Thymus (tissue), 11 donors: Measurements from ENCODE around the gene OCRL. TPM values are rescaled to one million over a fixed set of nuclear protein-coding genes. Genes with fewer than 3 reads are reported as not detected.

Source experiments
- DNase-seq, 9 donors: peaks; one replicate each; pipeline ENCODE4 v3.0.0-alpha.2; 2013; ENCODE audit warnings: low spot score in 9 of 9, low read depth in 6 of 9, missing footprints in 1 of 9
- H3K27ac ChIP-seq, 2 donors: one replicate each; pipeline ENCODE4 v1.5.1; 2013; ENCODE audit warnings: control low read depth in 1 of 2, low read depth in 1 of 2, low read length in 1 of 2, mild to moderate bottlenecking in 1 of 2, moderate library complexity in 1 of 2
- H3K27me3 ChIP-seq, 2 donors: one replicate each; pipeline ENCODE4 v1.5.1; 2013; ENCODE audit warnings: low read length in 1 of 2; ENCODE audit not compliant: control insufficient read depth in 2 of 2, insufficient read depth in 1 of 2
- H3K36me3 ChIP-seq, 2 donors: one replicate each; pipeline ENCODE4 v1.5.1; 2013; ENCODE audit warnings: low read length in 1 of 2, mild to moderate bottlenecking in 1 of 2, moderate library complexity in 1 of 2; ENCODE audit not compliant: control insufficient read depth in 2 of 2, insufficient read depth in 2 of 2
- H3K4me1 ChIP-seq, 2 donors: one replicate each; pipeline ENCODE4 v1.5.1; 2013; ENCODE audit warnings: low read length in 2 of 2; ENCODE audit not compliant: control insufficient read depth in 2 of 2, insufficient read depth in 2 of 2
- H3K4me3 ChIP-seq, 2 donors: one replicate each; pipeline ENCODE4 v1.5.1; 2013; ENCODE audit warnings: low read length in 2 of 2, control low read depth in 1 of 2, mild to moderate bottlenecking in 1 of 2
- H3K9me3 ChIP-seq, 2 donors: one replicate each; pipeline ENCODE4 v1.5.1; 2013; ENCODE audit warnings: low read length in 1 of 2, mild to moderate bottlenecking in 1 of 2; ENCODE audit not compliant: control insufficient read depth in 2 of 2, insufficient read depth in 1 of 2
- WGBS: extraction: QIAGEN DNeasy Blood & Tissue Kit; methylation state at CpG from one replicate; pipeline ENCODE4 v1.1.7; 2013; 5-methylcytosine and 5-hydroxymethylcytosine counted together
- polyA plus RNA-seq: library from polyadenylated mRNA; stranded (reverse); fragments of 200-250 nt; gene quantifications from one replicate; pipeline ENCODE4 v1.2.3, GENCODE V29; 2013
- total RNA-seq: library from RNA; stranded (reverse); fragments of 120-200 nt; gene quantifications from one replicate; pipeline ENCODE4 v1.2.4, GENCODE V29; 2013
- donor health status: healthy.

The OCRL gene
- total and polyA plus RNA-seq, 2 donors, result 3.5 to 8.2 TPM

DNA sequence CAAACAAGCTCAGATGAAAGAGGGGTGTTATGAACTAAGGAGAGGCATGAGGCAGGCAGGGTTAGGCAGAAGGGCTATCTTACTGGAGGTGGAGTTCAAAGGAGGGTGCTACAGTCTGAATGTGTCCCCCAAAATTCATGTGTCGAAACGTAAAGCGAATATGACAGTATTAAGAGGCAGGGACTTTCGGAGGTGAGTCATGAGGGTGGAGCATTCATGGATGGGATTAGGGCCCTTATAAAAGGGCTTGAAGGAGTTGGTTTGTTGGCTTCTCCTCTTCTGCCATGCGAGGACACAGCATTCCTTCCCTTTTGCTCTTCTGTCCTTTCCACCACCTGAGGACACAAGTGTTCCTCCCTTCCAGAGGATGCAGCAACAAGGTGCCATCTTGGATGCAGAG lies 91.8 kb downstream of the OCRL start:
- DNase-seq, result no peak
- Histone ChIP-seq H3K27ac (no peak overlapping the region), H3K27me3 (no peaks in the 10 kb centered on the region), H3K4me3 (no peak overlapping the region), H3K9me3 (no peaks in the 10 kb centered on the region), H3K4me1 (peaks cover 0 to 6% of the 10 kb centered on the region in 2 donors), H3K36me3 (no peaks in the 10 kb centered on the region)
- 96% methylated on average over 5 of the region's 5 CpGs for WGBS

- Histone ChIP-seq H3K27ac (no peak overlapping the region), H3K4me1 (peaks cover 0 to 9% of the 10 kb centered on the region in 2 donors), H3K4me3 (no peak overlapping the region), H3K27me3 (no peaks in the 10 kb centered on the region), H3K9me3 (no peaks in the 10 kb centered on the region), H3K36me3 (no peaks in the 10 kb centered on the region)
- DNase-seq, result no peak
- 96% methylated on average over 7 of the region's 7 CpGs for WGBS
Observed at GRCh38 chrX:129632443-129632842, 92.4 kb downstream of the OCRL start.

GRCh38 chrX:129634541-129634940 lies 94.5 kb downstream of the OCRL start:
- Histone ChIP-seq H3K27me3 (no peaks in the 10 kb centered on the region), H3K4me1 (peaks cover 0 to 15% of the 10 kb centered on the region in 2 donors), H3K36me3 (no peaks in the 10 kb centered on the region), H3K27ac (no peak overlapping the region), H3K4me3 (no peak overlapping the region), H3K9me3 (no peaks in the 10 kb centered on the region)
- no peak for DNase-seq
- WGBS, result 93% methylated on average over 7 of the region's 7 CpGs

- peaks cover 0 to 15% of the 10 kb centered on the region in 2 donors for H3K4me1 ChIP-seq
- DNase-seq, result no peak
- H3K27ac ChIP-seq, result no peak overlapping the region
- H3K4me3 ChIP-seq, result no peak overlapping the region
- 94% methylated on average over 8 of the region's 8 CpGs for WGBS
- no peaks in the 10 kb centered on the region for H3K36me3 ChIP-seq
- H3K27me3 ChIP-seq, result no peaks in the 10 kb centered on the region
- H3K9me3 ChIP-seq, result peaks cover 0 to 2% of the 10 kb centered on the region in 2 donors
Observed at GRCh38 chrX:129636175-129636681, 96.2 kb downstream of the OCRL start.

DNA sequence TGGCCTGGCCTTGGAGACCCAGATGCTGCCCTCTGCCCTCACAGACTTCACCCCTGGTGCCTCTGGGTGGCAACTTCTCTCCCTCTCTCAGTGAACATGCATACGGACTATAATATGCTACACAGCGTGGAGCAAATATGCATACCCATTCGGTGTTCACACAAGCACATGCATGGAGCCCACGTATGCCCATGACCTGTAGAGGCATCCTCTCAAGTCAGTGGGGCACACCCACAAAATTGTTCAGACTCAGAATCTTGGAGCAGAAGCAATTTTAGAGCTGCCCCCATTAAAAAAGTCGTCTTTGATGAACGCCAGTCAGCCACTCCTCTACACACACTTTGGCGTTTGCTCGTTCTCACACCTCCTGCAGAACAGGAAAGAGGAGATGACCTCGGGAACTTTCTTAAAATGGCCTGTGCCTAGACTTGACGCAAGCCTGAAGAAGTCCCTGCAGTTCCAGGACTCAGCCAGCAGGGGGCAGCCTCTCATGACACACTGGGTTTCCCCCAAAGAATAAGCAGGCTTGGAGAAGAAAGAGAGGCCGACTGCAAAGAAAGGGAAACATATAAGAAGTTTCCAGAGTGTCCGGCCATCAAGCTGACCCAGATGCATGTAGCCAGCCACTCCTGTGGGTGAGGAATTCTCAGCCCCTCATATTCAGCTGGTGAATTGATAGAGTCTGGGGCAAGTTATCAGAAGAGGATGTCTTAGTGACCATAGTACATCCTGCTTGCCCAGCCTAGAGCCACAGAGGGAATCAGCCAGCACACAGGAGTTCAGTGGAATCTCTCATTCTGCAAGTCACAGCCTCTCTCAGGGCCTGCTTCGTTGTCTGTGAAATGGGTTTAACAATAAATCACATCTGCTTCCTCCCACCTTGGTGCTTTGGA lies 97.4 kb downstream of the OCRL start:
- peaks cover 0 to 15% of the 10 kb centered on the region in 2 donors for H3K4me1 ChIP-seq

GRCh38 chrX:129638917-129639316 lies 98.9 kb downstream of the OCRL start:
- H3K4me3 ChIP-seq, result no peak overlapping the region
- DNase-seq, result no peak
- H3K4me1 ChIP-seq, result peaks cover 0 to 15% of the 10 kb centered on the region in 2 donors
- no peaks in the 10 kb centered on the region for H3K27me3 ChIP-seq
- 98% methylated on average over 8 of the region's 8 CpGs for WGBS
- peaks cover 0 to 4% of the 10 kb centered on the region in 2 donors for H3K9me3 ChIP-seq
- H3K36me3 ChIP-seq, result no peaks in the 10 kb centered on the region
- H3K27ac ChIP-seq, result no peak overlapping the region

More for the DNA sequence above, 97.4 kb downstream of the OCRL start:
- DNase-seq, result peak; percentile 33 to 82 (median 57)
- Histone ChIP-seq H3K4me3 (no peak overlapping the region), H3K9me3 (peaks cover 0 to 4% of the 10 kb centered on the region in 2 donors), H3K36me3 (no peaks in the 10 kb centered on the region), H3K27me3 (no peaks in the 10 kb centered on the region), H3K27ac (no peak overlapping the region)
- WGBS, result 34% methylated on average over 13 of the region's 13 CpGs

DNA sequence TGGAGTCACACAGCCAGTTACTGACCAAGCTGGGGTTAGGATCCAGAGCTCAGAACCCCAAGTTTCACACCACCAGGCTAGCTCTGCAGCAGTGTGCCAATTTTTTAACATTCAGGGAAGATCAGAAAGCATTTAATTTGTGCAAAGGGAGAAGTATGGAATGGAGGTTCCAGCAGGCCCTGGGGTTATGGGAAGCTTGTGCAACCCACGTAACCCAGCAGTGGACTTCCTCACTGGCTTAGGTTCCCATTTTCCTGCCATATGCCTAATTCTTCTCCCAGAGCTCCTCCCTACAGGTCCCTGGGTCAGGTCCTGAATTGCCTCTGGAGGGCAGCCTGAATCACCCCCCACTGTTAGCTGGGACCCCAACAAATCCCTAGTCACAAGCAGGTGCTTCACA lies 100.7 kb downstream of the OCRL start:
- Histone ChIP-seq H3K9me3 (peaks cover 0 to 4% of the 10 kb centered on the region in 2 donors), H3K27me3 (no peaks in the 10 kb centered on the region), H3K4me3 (no peak overlapping the region), H3K27ac (no peak overlapping the region), H3K4me1 (peaks cover 0 to 9% of the 10 kb centered on the region in 2 donors), H3K36me3 (no peaks in the 10 kb centered on the region)
- WGBS, result 100% methylated on average over 1 of the region's 1 CpG
- no peak for DNase-seq

- peaks cover 0 to 4% of the 10 kb centered on the region in 2 donors for H3K9me3 ChIP-seq
- no peaks in the 10 kb centered on the region for H3K27me3 ChIP-seq
- no peak overlapping the region for H3K4me3 ChIP-seq
- DNase-seq, result no peak
- peaks cover 0 to 9% of the 10 kb centered on the region in 2 donors for H3K4me1 ChIP-seq
- no peaks in the 10 kb centered on the region for H3K36me3 ChIP-seq
- 93% methylated on average over 3 of the region's 3 CpGs for WGBS
- H3K27ac ChIP-seq, result no peak overlapping the region
Observed at GRCh38 chrX:129641469-129641868, 101.4 kb downstream of the OCRL start.

GRCh38 chrX:129641941-129642340 lies 101.9 kb downstream of the OCRL start:
- WGBS, result 48% methylated on average over 3 of the region's 3 CpGs
- Histone ChIP-seq H3K27ac (no peak overlapping the region), H3K4me1 (peaks cover 0 to 9% of the 10 kb centered on the region in 2 donors), H3K9me3 (peaks cover 0 to 4% of the 10 kb centered on the region in 2 donors), H3K4me3 (no peak overlapping the region), H3K27me3 (no peaks in the 10 kb centered on the region), H3K36me3 (no peaks in the 10 kb centered on the region)
- no peak for DNase-seq
